KOPT-K1 (cell line): Measurements from ENCODE around the gene TPCN2.

ENCODE experiments used
- H3K27ac ChIP-seq: fragments of 200-600 bp; sonication (generic); 2 replicates; pipeline ENCODE4 v1.5.1; 2016; ENCODE audit warnings: antibody characterized with exemption, mild to moderate bottlenecking, low read depth, low read length; ENCODE audit not compliant: poor library complexity, severe bottlenecking
- H3K36me3 ChIP-seq: fragments of 200-600 bp; sonication (generic); 2 replicates; pipeline ENCODE4 v1.5.1; 2017; ENCODE audit warnings: antibody characterized with exemption, mild to moderate bottlenecking, low read length, moderate library complexity; ENCODE audit not compliant: insufficient read depth
- H3K9me3 ChIP-seq: fragments of 200-600 bp; sonication (generic); 2 replicates; pipeline ENCODE4 v1.5.1; 2017; ENCODE audit warnings: antibody characterized with exemption, low read length, mild to moderate bottlenecking; ENCODE audit not compliant: insufficient read depth, poor library complexity, severe bottlenecking

The TPCN2 gene

GRCh38 chr11:69106031-69106811, 57.5 kb downstream of the TPCN2 start:
- no peaks in the 10 kb centered on the region for H3K9me3 ChIP-seq
- no peaks in the 10 kb centered on the region for H3K36me3 ChIP-seq
- no peak overlapping the region for H3K27ac ChIP-seq

GRCh38 chr11:69107413-69107812, 58.7 kb downstream of the TPCN2 start:
- H3K27ac ChIP-seq: no peak overlapping the region
- no peaks in the 10 kb centered on the region for H3K9me3 ChIP-seq
- no peaks in the 10 kb centered on the region for H3K36me3 ChIP-seq

- H3K36me3 ChIP-seq: no peaks in the 10 kb centered on the region
- no peak overlapping the region for H3K27ac ChIP-seq
- no peaks in the 10 kb centered on the region for H3K9me3 ChIP-seq
Observed at GRCh38 chr11:69108030-69108429, 59.3 kb downstream of the TPCN2 start.

GRCh38 chr11:69108559-69108958, 59.8 kb downstream of the TPCN2 start:
- no peak overlapping the region for H3K27ac ChIP-seq
- no peaks in the 10 kb centered on the region for H3K9me3 ChIP-seq
- no peaks in the 10 kb centered on the region for H3K36me3 ChIP-seq

GRCh38 chr11:69109101-69109500, 60.4 kb downstream of the TPCN2 start:
- H3K9me3 ChIP-seq: no peaks in the 10 kb centered on the region
- no peaks in the 10 kb centered on the region for H3K36me3 ChIP-seq
- H3K27ac ChIP-seq: no peak overlapping the region

- Histone ChIP-seq H3K27ac (no peak overlapping the region), H3K9me3 (no peaks in the 10 kb centered on the region), H3K36me3 (no peaks in the 10 kb centered on the region)
Observed at GRCh38 chr11:69110451-69110850, 61.7 kb downstream of the TPCN2 start.

GRCh38 chr11:69111624-69112542, 63.2 kb downstream of the TPCN2 start:
- Histone ChIP-seq H3K9me3 (no peaks in the 10 kb centered on the region), H3K36me3 (no peaks in the 10 kb centered on the region)

GRCh38 chr11:69113226-69113625, 64.5 kb downstream of the TPCN2 start:
- Histone ChIP-seq H3K27ac (no peak overlapping the region), H3K36me3 (no peaks in the 10 kb centered on the region)

More at GRCh38 chr11:69111624-69112542, 63.2 kb downstream of the TPCN2 start:
- H3K27ac ChIP-seq: no peak overlapping the region

GRCh38 chr11:69113646-69114340, 65.1 kb downstream of the TPCN2 start:
- H3K27ac ChIP-seq: no peak overlapping the region
- H3K9me3 ChIP-seq: no peaks in the 10 kb centered on the region
- no peaks in the 10 kb centered on the region for H3K36me3 ChIP-seq

More at GRCh38 chr11:69113226-69113625, 64.5 kb downstream of the TPCN2 start:
- no peaks in the 10 kb centered on the region for H3K9me3 ChIP-seq

- no peaks in the 10 kb centered on the region for H3K9me3 ChIP-seq
- no peak overlapping the region for H3K27ac ChIP-seq
- no peaks in the 10 kb centered on the region for H3K36me3 ChIP-seq
Observed at GRCh38 chr11:69114362-69114761, 65.6 kb downstream of the TPCN2 start.

- Histone ChIP-seq H3K36me3 (no peaks in the 10 kb centered on the region), H3K27ac (no peak overlapping the region), H3K9me3 (no peaks in the 10 kb centered on the region)
Observed at GRCh38 chr11:69114811-69115523, 66.2 kb downstream of the TPCN2 start.

GRCh38 chr11:69115586-69116560, 67.1 kb downstream of the TPCN2 start:
- H3K36me3 ChIP-seq: no peaks in the 10 kb centered on the region
- no peaks in the 10 kb centered on the region for H3K9me3 ChIP-seq
- no peak overlapping the region for H3K27ac ChIP-seq

- Histone ChIP-seq H3K36me3 (no peaks in the 10 kb centered on the region), H3K9me3 (no peaks in the 10 kb centered on the region), H3K27ac (no peak overlapping the region)
Observed at GRCh38 chr11:69116671-69117070, 67.9 kb downstream of the TPCN2 start.
